ENCODE results near the gene TRIP12.

DNA sequence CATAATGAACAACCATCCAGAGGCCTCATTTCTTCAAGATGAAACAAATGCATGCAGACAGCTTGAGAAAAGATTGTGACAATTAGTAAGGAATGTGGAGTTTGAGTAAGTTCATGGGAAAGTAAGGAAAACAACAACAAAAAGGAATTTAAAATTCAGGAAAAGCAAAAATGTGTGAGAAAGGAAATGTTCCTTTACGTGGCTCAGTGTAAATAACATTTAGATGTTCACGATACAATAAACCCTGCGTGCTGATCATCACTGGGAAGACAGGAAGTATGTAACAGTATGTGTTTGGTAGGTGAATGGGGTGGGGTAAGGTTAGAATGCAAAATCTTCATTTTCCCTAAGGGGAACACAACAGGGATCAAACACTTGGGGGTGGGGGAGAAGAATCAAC is 72.7 kb downstream of the TRIP12 start:
- TF ChIP-seq, protein P1, sequence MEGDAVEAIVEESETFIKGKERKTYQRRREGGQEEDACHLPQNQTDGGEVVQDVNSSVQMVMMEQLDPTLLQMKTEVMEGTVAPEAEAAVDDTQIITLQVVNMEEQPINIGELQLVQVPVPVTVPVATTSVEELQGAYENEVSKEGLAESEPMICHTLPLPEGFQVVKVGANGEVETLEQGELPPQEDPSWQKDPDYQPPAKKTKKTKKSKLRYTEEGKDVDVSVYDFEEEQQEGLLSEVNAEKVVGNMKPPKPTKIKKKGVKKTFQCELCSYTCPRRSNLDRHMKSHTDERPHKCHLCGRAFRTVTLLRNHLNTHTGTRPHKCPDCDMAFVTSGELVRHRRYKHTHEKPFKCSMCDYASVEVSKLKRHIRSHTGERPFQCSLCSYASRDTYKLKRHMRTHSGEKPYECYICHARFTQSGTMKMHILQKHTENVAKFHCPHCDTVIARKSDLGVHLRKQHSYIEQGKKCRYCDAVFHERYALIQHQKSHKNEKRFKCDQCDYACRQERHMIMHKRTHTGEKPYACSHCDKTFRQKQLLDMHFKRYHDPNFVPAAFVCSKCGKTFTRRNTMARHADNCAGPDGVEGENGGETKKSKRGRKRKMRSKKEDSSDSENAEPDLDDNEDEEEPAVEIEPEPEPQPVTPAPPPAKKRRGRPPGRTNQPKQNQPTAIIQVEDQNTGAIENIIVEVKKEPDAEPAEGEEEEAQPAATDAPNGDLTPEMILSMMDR (IDR thresholded peaks at IDR 0.05): no peak
- TF ChIP-seq POLR2A (IDR thresholded peaks at IDR 0.05): no peak
